HepG2 (cell line): ENCODE measurements around the gene OGFR. TPM values are rescaled to one million over a fixed set of nuclear protein-coding genes. Genes with fewer than 3 reads are reported as not detected.

Source experiments
- AGO2 ChIP-seq: fragments of 200-400 bp; formaldehyde crosslinking; optimal IDR thresholded peaks from 2 replicates; pipeline ENCODE3; 2017; ENCODE audit warnings: mild to moderate bottlenecking, low read depth, low read length, moderate library complexity
- CC2D1A ChIP-seq: sonication (generic); formaldehyde crosslinking; IDR thresholded peaks from 2 replicates; pipeline ENCODE4 v1.8.1; 2023; ENCODE audit warnings: mild to moderate bottlenecking, missing genetic modification reagents
- GABPA ChIP-seq, 2 experiments: IDR thresholded peaks; 2 replicates each; pipeline ENCODE4 v1.6.1; 2011 to 2016; ENCODE audit warnings: low read depth in 2 of 2, low read length in 1 of 2, missing biosample characterization in 1 of 2, missing genetic modification characterization in 1 of 2
- KDM5A ChIP-seq: fragments of 200-600 bp; sonication (generic); IDR thresholded peaks from 2 replicates; pipeline ENCODE4 v1.7.0; 2018; ENCODE audit warnings: antibody characterized with exemption, mild to moderate bottlenecking, low read length, borderline replicate concordance
- KIAA2018 ChIP-seq: sonication (generic); formaldehyde crosslinking; IDR thresholded peaks from 2 replicates; pipeline ENCODE4 v1.5.0; 2020; ENCODE audit warnings: mild to moderate bottlenecking, missing genetic modification reagents, borderline replicate concordance
- MXD1 ChIP-seq: sonication (generic); formaldehyde crosslinking; IDR thresholded peaks from 2 replicates; pipeline ENCODE4 v1.4.0; 2020; ENCODE audit warnings: mild to moderate bottlenecking, missing genetic modification reagents
- RARA ChIP-seq: IDR thresholded peaks from 2 replicates; pipeline ENCODE4 v1.6.1; 2016; ENCODE audit warnings: missing genetic modification reagents, missing compliant biosample characterization
- RFX5 ChIP-seq: IDR thresholded peaks from 2 replicates; pipeline ENCODE4 v1.6.1; 2011; ENCODE audit warnings: low read depth, low read length, improper control_type of control experiment
- SYNCRIP ChIP-seq: fragments of 200-400 bp; formaldehyde crosslinking; IDR thresholded peaks from 2 replicates; pipeline ENCODE4 v1.6.1; 2018; ENCODE audit warnings: mild to moderate bottlenecking, low read depth, low read length; ENCODE audit not compliant: insufficient read depth
- TEAD3 ChIP-seq: optimal IDR thresholded peaks from 2 replicates; pipeline ENCODE3; 2016; ENCODE audit warnings: borderline replicate concordance
- ZBTB7B ChIP-seq: sonication (generic); formaldehyde crosslinking; IDR thresholded peaks from 2 replicates; pipeline ENCODE4 v1.4.0; 2020; ENCODE audit warnings: missing genetic modification reagents
- ZNF329 ChIP-seq: sonication (generic); formaldehyde crosslinking; IDR thresholded peaks from 2 replicates; pipeline ENCODE4 v1.9.0; 2021; ENCODE audit warnings: low read depth, mild to moderate bottlenecking, missing genetic modification reagents
- ZNF343 ChIP-seq: sonication (generic); formaldehyde crosslinking; IDR thresholded peaks from 2 replicates; pipeline ENCODE4 v1.4.0; 2020; ENCODE audit warnings: mild to moderate bottlenecking, missing genetic modification reagents
- ZNF382 ChIP-seq: sonication (generic); formaldehyde crosslinking; IDR thresholded peaks from 2 replicates; pipeline ENCODE4 v1.5.0; 2020; ENCODE audit warnings: missing genetic modification reagents, mild to moderate bottlenecking, borderline replicate concordance
- ZNF430 ChIP-seq: sonication (generic); formaldehyde crosslinking; IDR thresholded peaks from 2 replicates; pipeline ENCODE4 v1.9.0; 2021; ENCODE audit warnings: mild to moderate bottlenecking, missing genetic modification reagents
- ZNF720 ChIP-seq: sonication (generic); formaldehyde crosslinking; IDR thresholded peaks from 2 replicates; pipeline ENCODE4 v1.4.0; 2020; ENCODE audit warnings: missing genetic modification reagents
- ZNF83 ChIP-seq: sonication (generic); formaldehyde crosslinking; IDR thresholded peaks from 2 replicates; pipeline ENCODE4 v1.4.0; 2020; ENCODE audit warnings: missing genetic modification reagents, mild to moderate bottlenecking, borderline replicate concordance
- polyA plus RNA-seq, 8 experiments: library from polyadenylated mRNA; depleted of rRNA in 3 of 8; stranded (reverse) in 7 of 8; unstranded in 1 of 8; fragments of >200 nt; fragmentation: Illumina TruSeq in 4 of 8; extraction: Trizol in 4 of 8; gene quantifications; 2 replicates each; pipeline versions ENCODE4 v1.2.1 to v1.2.3, GENCODE V29; 2011 to 2016; ENCODE audit warnings: low read depth in 4 of 8, missing spikeins in 1 of 8, mixed read lengths in 1 of 8; ENCODE audit not compliant: insufficient read depth in 1 of 8
- total RNA-seq, 5 experiments: library from RNA; depleted of rRNA; stranded (reverse); fragments of >200 nt; fragmentation: Illumina TruSeq; extraction: Trizol; gene quantifications; 2 replicates each; pipeline ENCODE4 v1.2.3, GENCODE V29; 2016; ENCODE audit warnings: low read depth in 1 of 5
- TF ChIP-seq, protein P1 (sequence below): sonication (generic); formaldehyde crosslinking; conservative IDR thresholded peaks from 2 replicates; pipeline ENCODE4 v1.4.0; 2020; ENCODE audit warnings: missing genetic modification reagents

Gene OGFR
- total and polyA plus RNA-seq, 2 of the 13 experiments (the other 11 are each of a cell fraction or from before 2014, with no cell fraction given), result 47.7 to 81.8 TPM

DNA sequence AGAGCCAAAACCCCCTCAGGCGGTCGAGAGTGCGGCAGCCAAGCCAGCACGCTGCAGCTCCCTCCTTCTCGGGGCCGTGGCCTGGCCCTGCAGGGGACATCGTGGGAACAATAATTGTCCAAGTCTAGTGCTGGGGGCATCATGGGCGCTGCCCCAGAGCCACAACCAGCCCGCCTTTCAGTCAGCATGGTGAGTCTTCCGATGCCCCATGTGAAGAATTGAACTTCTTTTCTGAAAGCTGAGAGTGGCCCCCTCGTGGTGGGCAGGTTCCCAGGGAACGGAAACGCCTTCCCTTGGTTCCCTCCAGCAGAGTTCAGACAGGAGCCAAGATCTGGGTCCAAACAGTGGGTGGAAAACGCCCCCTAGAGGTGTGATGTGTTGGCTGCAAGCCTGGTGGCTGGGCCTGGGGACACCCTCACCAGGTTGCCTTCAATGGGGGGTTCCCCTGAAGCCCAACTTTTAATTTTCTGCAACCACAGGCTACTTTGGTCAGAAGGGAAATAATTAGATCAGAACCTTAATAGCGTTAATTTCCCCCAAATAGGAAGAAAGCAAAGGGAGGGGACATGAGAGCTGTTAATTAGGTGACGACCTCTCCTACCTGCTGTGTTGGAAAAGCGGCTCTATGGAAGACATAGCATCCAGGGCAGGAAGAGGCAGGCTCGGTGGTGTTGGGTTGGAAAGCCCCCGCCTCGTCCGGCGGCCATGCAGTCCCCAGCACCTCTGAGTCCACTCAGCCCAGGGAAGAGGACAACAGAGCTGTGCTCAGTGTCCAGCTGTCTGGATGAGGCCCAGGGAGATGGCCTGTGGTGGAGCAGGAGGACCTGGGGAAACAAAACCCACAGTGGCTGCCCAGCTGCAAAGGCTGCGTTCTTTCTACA is 13.1 kb upstream of the OGFR start (continued):
- TF ChIP-seq ZNF720 (CRISPR knock-in tag), result no peak
- TF ChIP-seq ZBTB7B (CRISPR knock-in tag), result peak; percentile 91
- TF ChIP-seq AGO2, result no peak
- TF ChIP-seq, protein P1, sequence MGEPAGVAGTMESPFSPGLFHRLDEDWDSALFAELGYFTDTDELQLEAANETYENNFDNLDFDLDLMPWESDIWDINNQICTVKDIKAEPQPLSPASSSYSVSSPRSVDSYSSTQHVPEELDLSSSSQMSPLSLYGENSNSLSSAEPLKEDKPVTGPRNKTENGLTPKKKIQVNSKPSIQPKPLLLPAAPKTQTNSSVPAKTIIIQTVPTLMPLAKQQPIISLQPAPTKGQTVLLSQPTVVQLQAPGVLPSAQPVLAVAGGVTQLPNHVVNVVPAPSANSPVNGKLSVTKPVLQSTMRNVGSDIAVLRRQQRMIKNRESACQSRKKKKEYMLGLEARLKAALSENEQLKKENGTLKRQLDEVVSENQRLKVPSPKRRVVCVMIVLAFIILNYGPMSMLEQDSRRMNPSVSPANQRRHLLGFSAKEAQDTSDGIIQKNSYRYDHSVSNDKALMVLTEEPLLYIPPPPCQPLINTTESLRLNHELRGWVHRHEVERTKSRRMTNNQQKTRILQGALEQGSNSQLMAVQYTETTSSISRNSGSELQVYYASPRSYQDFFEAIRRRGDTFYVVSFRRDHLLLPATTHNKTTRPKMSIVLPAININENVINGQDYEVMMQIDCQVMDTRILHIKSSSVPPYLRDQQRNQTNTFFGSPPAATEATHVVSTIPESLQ (CRISPR knock-in tag), result peak; percentile 68; the same call in 1 of the 2 replicates
- TF ChIP-seq GABPA (IDR thresholded peaks at IDR 0.05; ENCODE audit: low read depth, low read length), result no peak
- TF ChIP-seq GABPA (CRISPR knock-in tag; IDR thresholded peaks at IDR 0.05; ENCODE audit: low read depth), result peak; percentile 74
- peak; percentile 40; the same call in 1 of the 2 replicates for TF ChIP-seq ZNF430
- TF ChIP-seq RARA (CRISPR knock-in tag), result peak; percentile 85
- TF ChIP-seq ZNF83 (CRISPR knock-in tag), result peak; percentile 68; the same call in 1 of the 2 replicates
- no peak for TF ChIP-seq KDM5A
- no peak for TF ChIP-seq MXD1
- no peak for TF ChIP-seq RFX5
- TF ChIP-seq SYNCRIP, result no peak
- no peak for TF ChIP-seq ZNF382 (CRISPR knock-in tag)
- TF ChIP-seq ZNF329, result no peak
- peak; percentile 76 for TF ChIP-seq TEAD3 (CRISPR knock-in tag)
- TF ChIP-seq CC2D1A (CRISPR knock-in tag), result no peak
- TF ChIP-seq ZNF343, result no peak
- no peak for TF ChIP-seq KIAA2018 (CRISPR knock-in tag)
